Liver (tissue), 9 donors: ENCODE results near the gene ZNF223. TPM values are rescaled to one million over a fixed set of nuclear protein-coding genes. Genes with fewer than 3 reads are reported as not detected.

Experiments
- DNase-seq: peaks from one replicate; pipeline ENCODE4 v3.0.0-alpha.2; 2017; ENCODE audit warnings: low spot score
- H3K27ac ChIP-seq, 2 donors: one replicate each; pipeline ENCODE4 v1.7.0; 2013; ENCODE audit warnings: inconsistent platforms in 2 of 2, low read length in 2 of 2, control low read depth in 1 of 2, low read depth in 1 of 2, mild to moderate bottlenecking in 1 of 2
- H3K27me3 ChIP-seq, 4 donors: one replicate each; pipeline versions ENCODE4 v1.6.1 to v1.7.0; 2013; ENCODE audit warnings: low read length in 3 of 4, inconsistent platforms in 1 of 4, mild to moderate bottlenecking in 1 of 4, moderate library complexity in 1 of 4; ENCODE audit not compliant: control insufficient read depth in 4 of 4, insufficient read depth in 4 of 4
- H3K36me3 ChIP-seq, 4 donors: one replicate each; pipeline versions ENCODE4 v1.6.1 to v1.7.0; 2013; ENCODE audit warnings: low read length in 3 of 4, mild to moderate bottlenecking in 3 of 4, low read depth in 1 of 4, moderate library complexity in 1 of 4; ENCODE audit not compliant: control insufficient read depth in 4 of 4, insufficient read depth in 3 of 4
- H3K4me1 ChIP-seq, 4 donors: one replicate each; pipeline versions ENCODE4 v1.6.1 to v1.7.0; 2013; ENCODE audit warnings: low read length in 3 of 4, mild to moderate bottlenecking in 3 of 4, moderate library complexity in 1 of 4; ENCODE audit not compliant: control insufficient read depth in 4 of 4, insufficient read depth in 4 of 4
- H3K4me3 ChIP-seq, 3 donors: one replicate each; pipeline versions ENCODE4 v1.6.1 to v1.7.0; 2013; ENCODE audit warnings: low read length in 3 of 3, control low read depth in 1 of 3, low read depth in 1 of 3, mild to moderate bottlenecking in 1 of 3
- H3K9ac ChIP-seq, 2 donors: one replicate each; pipeline ENCODE4 v1.7.0; 2013; ENCODE audit warnings: low read length in 2 of 2, mild to moderate bottlenecking in 2 of 2, moderate library complexity in 2 of 2, control low read depth in 1 of 2, low read depth in 1 of 2
- H3K9me3 ChIP-seq, 4 donors: one replicate each; pipeline versions ENCODE4 v1.6.1 to v1.7.0; 2013; ENCODE audit warnings: low read length in 3 of 4; ENCODE audit not compliant: control insufficient read depth in 4 of 4
- ATF3 ChIP-seq: IDR thresholded peaks from 2 replicates; pipeline ENCODE4 v1.6.1; 2016; ENCODE audit warnings: antibody characterized with exemption
- CTCF ChIP-seq: fragments of 150-350 bp; IDR thresholded peaks from 2 replicates; pipeline ENCODE4 v1.5.1; 2017; ENCODE audit warnings: improper control_type of control experiment, low read depth, low read length; ENCODE audit not compliant: missing input control
- EGR1 ChIP-seq, 2 donors: IDR thresholded peaks; 2 replicates each; pipeline ENCODE4 v1.6.1; 2016 to 2018; ENCODE audit warnings: antibody characterized with exemption in 2 of 2, low read depth in 2 of 2
- FOXA1 ChIP-seq: IDR thresholded peaks from 2 replicates; pipeline ENCODE4 v1.6.1; 2016; ENCODE audit warnings: antibody characterized with exemption
- FOXA2 ChIP-seq: IDR thresholded peaks from 2 replicates; pipeline ENCODE4 v1.6.1; 2016; ENCODE audit warnings: antibody characterized with exemption
- GABPA ChIP-seq, 2 donors: IDR thresholded peaks in 1 of 2; conservative IDR thresholded peaks in 1 of 2; 2 replicates each; pipeline ENCODE4 v1.6.1; 2016; ENCODE audit warnings: antibody characterized with exemption in 2 of 2, mild to moderate bottlenecking in 1 of 2, moderate library complexity in 1 of 2
- HNF4A ChIP-seq, 2 donors: conservative IDR thresholded peaks; 2 replicates each; pipeline ENCODE4 v1.6.1; 2016; ENCODE audit warnings: antibody characterized with exemption in 2 of 2, mild to moderate bottlenecking in 2 of 2
- HNF4G ChIP-seq: IDR thresholded peaks from 2 replicates; pipeline ENCODE4 v1.6.1; 2016; ENCODE audit warnings: antibody characterized with exemption
- JUND ChIP-seq, 2 donors: IDR thresholded peaks; 2 replicates each; pipeline ENCODE4 v1.6.1; 2016; ENCODE audit warnings: antibody characterized with exemption in 2 of 2
- MAX ChIP-seq: IDR thresholded peaks from 2 replicates; pipeline ENCODE4 v1.6.1; 2016; ENCODE audit warnings: antibody characterized with exemption
- NR2F2 ChIP-seq: IDR thresholded peaks from 2 replicates; pipeline ENCODE4 v1.6.1; 2016; ENCODE audit warnings: antibody characterized with exemption
- RAD21 ChIP-seq, 2 donors: IDR thresholded peaks; 2 replicates each; pipeline ENCODE4 v1.6.1; 2016; ENCODE audit warnings: antibody characterized with exemption in 2 of 2, mild to moderate bottlenecking in 2 of 2
- RXRA ChIP-seq, 2 donors: IDR thresholded peaks; 2 replicates each; pipeline ENCODE4 v1.6.1; 2017 to 2018; ENCODE audit warnings: antibody characterized with exemption in 2 of 2, mild to moderate bottlenecking in 1 of 2
- SP1 ChIP-seq: IDR thresholded peaks from 2 replicates; pipeline ENCODE4 v1.6.1; 2018; ENCODE audit warnings: antibody characterized with exemption, mild to moderate bottlenecking
- TAF1 ChIP-seq: conservative IDR thresholded peaks from 2 replicates; pipeline ENCODE4 v1.6.1; 2016; ENCODE audit warnings: antibody characterized with exemption, mild to moderate bottlenecking
- YY1 ChIP-seq: IDR thresholded peaks from 2 replicates; pipeline ENCODE4 v1.6.1; 2016; ENCODE audit warnings: antibody characterized with exemption, mild to moderate bottlenecking
- ZBTB33 ChIP-seq: IDR thresholded peaks from 2 replicates; pipeline ENCODE4 v1.6.1; 2016; ENCODE audit warnings: antibody characterized with exemption
- WGBS: extraction: QIAGEN DNeasy Blood & Tissue Kit; methylation state at CpG from one replicate; pipeline ENCODE4 v1.1.7; 2013; 5-methylcytosine and 5-hydroxymethylcytosine counted together
- polyA plus RNA-seq, 2 donors: library from polyadenylated mRNA; stranded (reverse) in 1 of 2; unstranded in 1 of 2; fragments of 200-250 nt in 1 of 2; fragments of >200 nt in 1 of 2; fragmentation: Nextera tagmentation in 1 of 2; extraction: Ambion mirVana in 1 of 2; gene quantifications; one replicate each; pipeline versions ENCODE4 v1.2.1 to v1.2.3, GENCODE V29; 2013 to 2015
- total RNA-seq, 2 donors: library from RNA; depleted of rRNA; stranded (reverse); fragments of >200 nt; gene quantifications; one replicate each; pipeline ENCODE4 v1.2.3, GENCODE V29; 2014
- TF ChIP-seq, protein P1 (sequence below): IDR thresholded peaks from 2 replicates; pipeline ENCODE4 v1.6.1; 2016; ENCODE audit warnings: antibody characterized with exemption, mild to moderate bottlenecking
- donor health status: healthy.
- donor health status: healthy.
- donor health status: healthy.
- donor health status: healthy.
- donor health status: healthy.

Gene ZNF223
- total and polyA plus RNA-seq, 4 donors: 1.4 to 2.8 (median 1.9) TPM

DNA sequence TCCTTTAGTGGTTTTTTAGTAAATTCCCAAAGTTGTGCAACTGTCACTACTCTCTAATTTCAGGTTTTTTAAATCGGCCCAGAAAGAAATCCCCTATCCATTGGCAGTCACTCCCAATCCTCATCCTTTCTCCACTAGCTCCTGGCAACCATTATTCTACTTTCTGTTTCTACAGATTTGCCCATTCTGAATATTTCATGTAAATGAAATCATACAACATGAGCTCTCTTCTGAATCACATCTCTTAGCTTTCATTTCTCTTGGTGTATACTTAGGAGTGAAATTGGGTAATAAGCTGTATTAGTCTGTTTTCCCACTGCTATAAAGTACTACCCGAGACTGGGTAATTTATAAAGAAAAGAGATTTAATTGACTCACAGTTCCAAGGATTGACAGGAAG is 9.7 kb upstream of the ZNF223 start (continued):
- TF ChIP-seq ZBTB33: no peak
- no peak for TF ChIP-seq GABPA (IDR thresholded peaks at IDR 0.05 in 1 of 2, conservative IDR thresholded peaks at IDR 0.05 in 1 of 2)
- no peak for TF ChIP-seq FOXA1
- no peak for TF ChIP-seq RXRA (IDR thresholded peaks at IDR 0.05)
- TF ChIP-seq HNF4A (conservative IDR thresholded peaks at IDR 0.05): no peak
- no peak for TF ChIP-seq ATF3
- TF ChIP-seq FOXA2: no peak
- TF ChIP-seq TAF1: no peak
- no peak for TF ChIP-seq EGR1 (IDR thresholded peaks at IDR 0.05; ENCODE audit: low read depth in 2 of 2)

DNA sequence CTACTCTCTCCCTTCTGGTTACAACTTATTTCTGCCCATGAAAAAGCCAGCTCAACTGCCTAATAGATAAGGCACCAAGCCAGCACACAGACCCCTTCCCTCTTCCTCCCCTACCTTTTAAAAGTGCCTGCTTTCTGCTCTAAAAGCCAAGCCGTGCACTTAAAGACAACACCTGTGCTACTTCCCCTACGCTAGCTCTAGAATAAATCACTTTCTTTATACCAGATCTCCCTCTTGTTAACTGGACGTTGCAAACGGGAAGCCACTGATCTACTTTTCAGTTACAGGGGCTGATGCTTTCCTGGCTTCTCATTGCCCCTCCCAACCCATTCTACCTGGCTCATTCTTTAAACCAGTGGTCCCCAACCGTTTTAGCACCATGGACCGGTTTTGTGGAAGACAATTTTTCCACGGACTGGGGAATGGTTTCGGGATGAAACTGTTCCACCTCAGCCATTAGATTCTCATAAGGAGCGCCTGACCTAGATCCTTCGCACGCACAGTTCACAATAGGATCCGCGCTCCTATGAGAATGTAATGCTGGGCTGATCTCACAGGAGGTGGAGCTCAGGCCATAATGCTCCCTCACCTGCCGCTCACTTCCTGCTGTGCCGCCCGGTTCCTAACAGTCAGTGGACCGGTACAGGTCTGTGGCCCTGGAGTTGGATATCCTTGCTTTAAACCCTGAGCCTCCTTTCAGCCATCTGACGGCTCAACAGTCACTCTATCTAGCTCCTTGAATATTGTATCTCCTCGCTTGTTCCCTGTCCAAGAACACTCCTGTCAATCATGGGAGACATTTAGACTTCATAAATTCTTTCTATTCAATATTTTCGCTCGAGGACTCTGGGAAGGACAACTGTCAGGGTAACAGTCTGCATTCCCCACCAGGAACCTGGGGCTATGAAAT is 841 bp upstream of the ZNF223 start:
- no peak for TF ChIP-seq TAF1
- no peak for TF ChIP-seq RXRA (IDR thresholded peaks at IDR 0.05)
- no peak for TF ChIP-seq NR2F2
- no peak for TF ChIP-seq MAX
- TF ChIP-seq CTCF: no peak
- TF ChIP-seq YY1: no peak
- no peak for TF ChIP-seq FOXA1
- TF ChIP-seq RAD21 (IDR thresholded peaks at IDR 0.05): no peak
- no peak for TF ChIP-seq SP1
- TF ChIP-seq JUND (IDR thresholded peaks at IDR 0.05): no peak
- TF ChIP-seq, protein P1, sequence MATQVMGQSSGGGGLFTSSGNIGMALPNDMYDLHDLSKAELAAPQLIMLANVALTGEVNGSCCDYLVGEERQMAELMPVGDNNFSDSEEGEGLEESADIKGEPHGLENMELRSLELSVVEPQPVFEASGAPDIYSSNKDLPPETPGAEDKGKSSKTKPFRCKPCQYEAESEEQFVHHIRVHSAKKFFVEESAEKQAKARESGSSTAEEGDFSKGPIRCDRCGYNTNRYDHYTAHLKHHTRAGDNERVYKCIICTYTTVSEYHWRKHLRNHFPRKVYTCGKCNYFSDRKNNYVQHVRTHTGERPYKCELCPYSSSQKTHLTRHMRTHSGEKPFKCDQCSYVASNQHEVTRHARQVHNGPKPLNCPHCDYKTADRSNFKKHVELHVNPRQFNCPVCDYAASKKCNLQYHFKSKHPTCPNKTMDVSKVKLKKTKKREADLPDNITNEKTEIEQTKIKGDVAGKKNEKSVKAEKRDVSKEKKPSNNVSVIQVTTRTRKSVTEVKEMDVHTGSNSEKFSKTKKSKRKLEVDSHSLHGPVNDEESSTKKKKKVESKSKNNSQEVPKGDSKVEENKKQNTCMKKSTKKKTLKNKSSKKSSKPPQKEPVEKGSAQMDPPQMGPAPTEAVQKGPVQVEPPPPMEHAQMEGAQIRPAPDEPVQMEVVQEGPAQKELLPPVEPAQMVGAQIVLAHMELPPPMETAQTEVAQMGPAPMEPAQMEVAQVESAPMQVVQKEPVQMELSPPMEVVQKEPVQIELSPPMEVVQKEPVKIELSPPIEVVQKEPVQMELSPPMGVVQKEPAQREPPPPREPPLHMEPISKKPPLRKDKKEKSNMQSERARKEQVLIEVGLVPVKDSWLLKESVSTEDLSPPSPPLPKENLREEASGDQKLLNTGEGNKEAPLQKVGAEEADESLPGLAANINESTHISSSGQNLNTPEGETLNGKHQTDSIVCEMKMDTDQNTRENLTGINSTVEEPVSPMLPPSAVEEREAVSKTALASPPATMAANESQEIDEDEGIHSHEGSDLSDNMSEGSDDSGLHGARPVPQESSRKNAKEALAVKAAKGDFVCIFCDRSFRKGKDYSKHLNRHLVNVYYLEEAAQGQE: no peak
- TF ChIP-seq EGR1 (IDR thresholded peaks at IDR 0.05; ENCODE audit: low read depth in 2 of 2): no peak
- no peak for TF ChIP-seq ATF3
- TF ChIP-seq ZBTB33: no peak
- TF ChIP-seq HNF4G: no peak
- TF ChIP-seq FOXA2: no peak
- TF ChIP-seq GABPA (IDR thresholded peaks at IDR 0.05 in 1 of 2, conservative IDR thresholded peaks at IDR 0.05 in 1 of 2): no peak
- no peak for TF ChIP-seq HNF4A (conservative IDR thresholded peaks at IDR 0.05)
- Histone ChIP-seq H3K4me3 (peak overlapping the region; percentile 78 to 99 (median 87)), H3K27ac (peak overlapping the region; percentile 21 to 60), H3K9me3 (peaks cover 3 to 37% (median 23%) of the 10 kb centered on the region in 4 donors), H3K9ac (peak overlapping the region in 1 of 2 donors; percentile 56), H3K36me3 (peaks cover 0 to 13% (median 9%) of the 10 kb centered on the region in 4 donors), H3K4me1 (peaks cover 0 to 18% (median 15%) of the 10 kb centered on the region in 4 donors), H3K27me3 (peaks cover 0 to 2% (median 1%) of the 10 kb centered on the region in 4 donors)
- 16% methylated on average over 21 of the region's 21 CpGs for WGBS
- DNase-seq: peak; percentile 38
